IMR-90 (cell line): ENCODE measurements around the gene PKD1. TPM values are rescaled to one million over a fixed set of nuclear protein-coding genes. Genes with fewer than 3 reads are reported as not detected.

Source experiments
- ATAC-seq: fragments of 200-7000 bp; cut with Tn5 transposase; 2 replicates; pipeline ENCODE4 v1.9.1; 2020; ENCODE audit warnings: low read depth, mild to moderate bottlenecking, moderate library complexity
- BruUV-seq: library from RNA; stranded (reverse); fragments of 400-500 nt; replicated peaks from 2 replicates; lab custom pipeline; 2021; lab: Mats Ljungman, UMichigan
- CTCF ChIA-PET: fragments of 300-600 bp; formaldehyde crosslinking; extraction: SDS; loops from one replicate; lab custom pipeline; 2021; ENCODE audit warnings: antibody characterized with exemption; lab: Yijun Ruan, JAX
- POLR2A ChIA-PET: fragments of 300-600 bp; sonication (Branson Sonifier 250); formaldehyde crosslinking; loops from one replicate; lab custom pipeline; 2022; ENCODE audit warnings: antibody characterized with exemption; ENCODE audit not compliant: unreplicated experiment; lab: Charles Lee
- DNase-seq: peaks from one replicate; pipeline ENCODE4 v3.0.0; 2013
- H2AFZ ChIP-seq: replicated peaks from 2 replicates; pipeline ENCODE3; 2013; ENCODE audit warnings: low read length, mild to moderate bottlenecking; ENCODE audit not compliant: poor library complexity
- H2AK5ac ChIP-seq: 2 replicates; pipeline ENCODE4 v1.6.1; 2013; ENCODE audit warnings: low read depth, low read length, inconsistent platforms
- H2AK9ac ChIP-seq: replicated peaks from 2 replicates; pipeline ENCODE3; 2013; ENCODE audit warnings: mild to moderate bottlenecking, low read depth, low read length, moderate library complexity; ENCODE audit not compliant: poor library complexity
- H2BK120ac ChIP-seq: 2 replicates; pipeline ENCODE4 v1.6.1; 2013; ENCODE audit warnings: low read depth, low read length, inconsistent platforms
- H2BK15ac ChIP-seq: 3 replicates; pipeline ENCODE4 v1.6.1; 2013; ENCODE audit warnings: low read depth, low read length, inconsistent platforms
- H2BK20ac ChIP-seq: 2 replicates; pipeline ENCODE4 v1.6.1; 2013; ENCODE audit warnings: low read depth, mild to moderate bottlenecking, inconsistent platforms, low read length, moderate library complexity
- H2BK5ac ChIP-seq: 2 replicates; pipeline ENCODE4 v1.6.1; 2013; ENCODE audit warnings: mild to moderate bottlenecking, low read depth, low read length, inconsistent platforms; ENCODE audit not compliant: poor library complexity, severe bottlenecking
- H3K14ac ChIP-seq: replicated peaks from 2 replicates; pipeline ENCODE4 v1.6.1; 2013; ENCODE audit warnings: low read depth, low read length, inconsistent platforms
- H3K18ac ChIP-seq: 2 replicates; pipeline ENCODE4 v1.6.1; 2013; ENCODE audit warnings: low read depth, low read length, control low read depth
- H3K23ac ChIP-seq: 2 replicates; pipeline ENCODE4 v1.6.1; 2013; ENCODE audit warnings: low read depth, low read length, inconsistent platforms
- H3K27ac ChIP-seq: 2 replicates; pipeline ENCODE4 v1.5.1; 2013; ENCODE audit warnings: mild to moderate bottlenecking, control low read depth, low read length; ENCODE audit not compliant: insufficient read depth
- H3K27me3 ChIP-seq: 2 replicates; pipeline ENCODE4 v1.6.1; 2013; ENCODE audit warnings: low read length; ENCODE audit not compliant: control insufficient read depth, insufficient read depth
- H3K36me3 ChIP-seq: 2 replicates; pipeline ENCODE4 v1.6.1; 2013; ENCODE audit warnings: low read length, mixed read lengths; ENCODE audit not compliant: control insufficient read depth, insufficient read depth
- H3K4ac ChIP-seq: 2 replicates; pipeline ENCODE4 v1.6.1; 2013; ENCODE audit warnings: low read depth, low read length, inconsistent platforms
- H3K4me1 ChIP-seq: 2 replicates; pipeline ENCODE4 v1.6.1; 2013; ENCODE audit warnings: low read length, mixed read lengths; ENCODE audit not compliant: control insufficient read depth, insufficient read depth
- H3K4me2 ChIP-seq: 2 replicates; pipeline ENCODE4 v1.6.1; 2013; ENCODE audit warnings: low read depth, mild to moderate bottlenecking, control low read depth, low read length, moderate library complexity
- H3K4me3 ChIP-seq: 2 replicates; pipeline ENCODE4 v1.5.1; 2013; ENCODE audit warnings: low read depth, mild to moderate bottlenecking, control low read depth, low read length, moderate library complexity; ENCODE audit not compliant: insufficient read depth
- H3K56ac ChIP-seq: 2 replicates; pipeline ENCODE4 v1.6.1; 2013; ENCODE audit warnings: low read length, inconsistent platforms; ENCODE audit not compliant: insufficient read depth; ENCODE audit errors: extremely low read depth
- H3K79me1 ChIP-seq, 2 experiments: 2 replicates each; pipeline ENCODE4 v1.6.1; 2013; ENCODE audit warnings: low read length in 2 of 2, inconsistent platforms in 1 of 2, low read depth in 1 of 2
- H3K9ac ChIP-seq: 2 replicates; pipeline ENCODE4 v1.6.1; 2013; ENCODE audit warnings: low read depth, low read length, control low read depth
- H3K9me1 ChIP-seq: 2 replicates; pipeline ENCODE4 v1.6.1; 2013; ENCODE audit warnings: low read length, inconsistent platforms; ENCODE audit not compliant: insufficient read depth
- H3K9me3 ChIP-seq: 2 replicates; pipeline ENCODE4 v1.6.1; 2013; ENCODE audit warnings: low read length; ENCODE audit not compliant: control insufficient read depth, insufficient read depth
- H4K20me1 ChIP-seq: 2 replicates; pipeline ENCODE4 v1.6.1; 2013; ENCODE audit warnings: low read length, inconsistent platforms; ENCODE audit not compliant: insufficient read depth
- H4K5ac ChIP-seq: 2 replicates; pipeline ENCODE4 v1.6.1; 2013; ENCODE audit warnings: mild to moderate bottlenecking, low read depth, low read length, control low read depth
- H4K8ac ChIP-seq, 2 experiments: 2 replicates each; pipeline ENCODE4 v1.6.1; 2013; ENCODE audit warnings: low read depth in 2 of 2, low read length in 2 of 2, control low read depth in 1 of 2, inconsistent platforms in 1 of 2
- H4K91ac ChIP-seq: 2 replicates; pipeline ENCODE4 v1.6.1; 2013; ENCODE audit warnings: low read depth, low read length, inconsistent platforms; ENCODE audit not compliant: insufficient read depth
- MXI1 ChIP-seq: IDR thresholded peaks from 2 replicates; pipeline ENCODE4 v1.6.1; 2012; ENCODE audit warnings: low read depth, mild to moderate bottlenecking, low read length, moderate library complexity, borderline replicate concordance
- RAD21 ChIP-seq: IDR thresholded peaks from 2 replicates; pipeline ENCODE4 v1.6.1; 2012; ENCODE audit warnings: low read length, improper control_type of control experiment
- WGBS, 2 experiments: methylation state at CpG; one replicate each; pipeline versions ENCODE4 v1.1.5 to v1.1.7; 2013; ENCODE audit warnings: missing lambda C conversion rate in 2 of 2; ENCODE audit not compliant: insufficient read length in 1 of 2; ENCODE audit errors: extremely low coverage in 2 of 2; 5-methylcytosine and 5-hydroxymethylcytosine counted together
- dilution Hi-C: fragments of 300-500 bp; cut with HindIII; formaldehyde crosslinking; loops from one replicate; pipeline ENCODE4 v1.14.3; 2018; ENCODE audit warnings: low sequenced_read_pairs; ENCODE audit not compliant: unreplicated experiment
- in situ Hi-C: fragments of 300-500 bp; cut with MboI; formaldehyde crosslinking; loops from 3 replicates; pipeline ENCODE4 v1.14.3; 2019; ENCODE audit warnings: low sequenced_read_pairs, inconsistent platforms, mixed read lengths
- intact Hi-C: fragments of 100-400 bp; cut with micrococcal nuclease; formaldehyde crosslinking; loops from 2 replicates; pipeline ENCODE4 v1.10.0; 2022
- polyA plus RNA-seq, 3 experiments: library from polyadenylated mRNA; depleted of rRNA; stranded (reverse); fragments of >200 nt; gene quantifications; 2 replicates each; pipeline ENCODE4 v1.2.3, GENCODE V29; 2012; ENCODE audit warnings: low replicate concordance in 1 of 3
- total RNA-seq: library from RNA; depleted of rRNA; stranded (reverse); fragments of >200 nt; gene quantifications from 2 replicates; pipeline ENCODE4 v1.2.3, GENCODE V29; 2012

PKD1 gene
- total and polyA plus RNA-seq, 2 of the 4 experiments (the other 2 are of a cell fraction) = 7.9 to 97.3 TPM

DNA sequence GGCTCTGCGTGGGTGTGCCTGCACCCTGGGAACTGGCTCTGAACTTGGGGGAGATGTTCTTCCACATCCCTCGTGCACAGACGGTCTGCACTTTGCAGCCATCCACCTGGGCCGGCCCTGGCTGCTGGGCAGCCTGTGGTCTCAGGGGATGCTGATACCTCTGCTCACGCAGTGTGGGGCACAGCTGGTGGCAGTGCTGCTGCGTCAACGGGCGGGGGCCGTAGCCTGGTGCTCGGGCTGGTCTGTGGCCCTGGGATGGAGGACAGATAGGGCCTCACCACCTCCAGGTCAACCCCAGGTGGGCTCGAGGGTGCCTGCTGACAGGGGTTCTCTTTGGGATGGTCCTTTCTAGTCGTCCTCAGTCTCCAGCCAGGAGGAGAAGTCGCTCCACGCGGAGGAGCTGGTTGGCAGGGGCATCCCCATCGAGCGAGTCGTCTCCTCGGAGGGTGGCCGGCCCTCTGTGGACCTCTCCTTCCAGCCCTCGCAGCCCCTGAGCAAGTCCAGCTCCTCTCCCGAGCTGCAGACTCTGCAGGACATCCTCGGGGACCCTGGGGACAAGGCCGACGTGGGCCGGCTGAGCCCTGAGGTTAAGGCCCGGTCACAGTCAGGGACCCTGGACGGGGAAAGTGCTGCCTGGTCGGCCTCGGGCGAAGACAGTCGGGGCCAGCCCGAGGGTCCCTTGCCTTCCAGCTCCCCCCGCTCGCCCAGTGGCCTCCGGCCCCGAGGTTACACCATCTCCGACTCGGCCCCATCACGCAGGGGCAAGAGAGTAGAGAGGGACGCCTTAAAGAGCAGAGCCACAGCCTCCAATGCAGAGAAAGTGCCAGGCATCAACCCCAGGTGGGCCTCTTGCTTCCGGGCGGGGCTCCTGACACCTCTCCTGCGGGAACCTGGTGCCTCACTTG lies 51.6 kb downstream of the PKD1 start (continued):
- no peak for TF ChIP-seq MXI1
- TF ChIP-seq RAD21 = no peak

GRCh38 chr16:2083409-2083808 lies 52.3 kb downstream of the PKD1 start:
- no peak overlapping the region for H3K4me2 ChIP-seq
- no peak overlapping the region for H4K8ac ChIP-seq
- no peak overlapping the region for H2BK15ac ChIP-seq
- POLR2A ChIA-PET = no interaction called here
- H3K4me1 ChIP-seq = peaks cover 3% of the 10 kb centered on the region; the same call in 1 of the 2 replicates
- H2BK20ac ChIP-seq = no peak overlapping the region
- no peaks in the 10 kb centered on the region for H3K9me1 ChIP-seq
- ATAC-seq (no peak), DNase-seq (no peak)
- H3K56ac ChIP-seq = no peak overlapping the region
- H3K27ac ChIP-seq = no peak overlapping the region
- no TSS peak for BruUV-seq
- no peak overlapping the region for H3K18ac ChIP-seq
- no peak overlapping the region for H4K91ac ChIP-seq
- no peak overlapping the region for H2AK5ac ChIP-seq
- no peak overlapping the region for H3K4ac ChIP-seq
- H2BK120ac ChIP-seq = no peak overlapping the region
- H3K4me3 ChIP-seq = no peak overlapping the region
- dilution Hi-C loops = no loop called here
- 0 out of 4 replicates have a peak, but pooled peaks cover 0 to 3% of the 10 kb centered on the region in 2 experiments for H3K79me1 ChIP-seq
- H4K20me1 ChIP-seq = peaks cover 20% of the 10 kb centered on the region
- H3K27me3 ChIP-seq = no peaks in the 10 kb centered on the region
- no peak overlapping the region for H2AK9ac ChIP-seq
- no peak overlapping the region for H2BK5ac ChIP-seq
- 84% methylated on average over 9 of the region's 19 CpGs; no CpG with 5 or more reads in 1 of the 2 experiments for WGBS, 2 experiments
- no peak for TF ChIP-seq RAD21
- H4K5ac ChIP-seq = no peak overlapping the region
- H2AFZ ChIP-seq = no peak overlapping the region
- no peak overlapping the region for H3K23ac ChIP-seq
- H3K9ac ChIP-seq = no peak overlapping the region
- H3K9me3 ChIP-seq = no peaks in the 10 kb centered on the region
- CTCF ChIA-PET = no interaction called here
- no peak overlapping the region for H3K14ac ChIP-seq
- intact Hi-C loops = no loop called here
- in situ Hi-C loops = no loop called here
- H3K36me3 ChIP-seq = peaks cover 84% of the 10 kb centered on the region
